Kasumi-1 (cell line): ENCODE results near the gene SMIM36.
A peak's percentile ranks its signal among the peaks of the same experiment; 100 is the strongest.
"Not testable (repeated sequence)": the region's sequence is repeated elsewhere in the genome, so short reads cannot be mapped to it uniquely, and the experiment has no call there.

Experiments used
- DNase-seq, 2 experiments: peaks; one replicate each; lab custom pipeline; 2025; lab: John Stamatoyannopoulos, UW

SMIM36 gene

DNA sequence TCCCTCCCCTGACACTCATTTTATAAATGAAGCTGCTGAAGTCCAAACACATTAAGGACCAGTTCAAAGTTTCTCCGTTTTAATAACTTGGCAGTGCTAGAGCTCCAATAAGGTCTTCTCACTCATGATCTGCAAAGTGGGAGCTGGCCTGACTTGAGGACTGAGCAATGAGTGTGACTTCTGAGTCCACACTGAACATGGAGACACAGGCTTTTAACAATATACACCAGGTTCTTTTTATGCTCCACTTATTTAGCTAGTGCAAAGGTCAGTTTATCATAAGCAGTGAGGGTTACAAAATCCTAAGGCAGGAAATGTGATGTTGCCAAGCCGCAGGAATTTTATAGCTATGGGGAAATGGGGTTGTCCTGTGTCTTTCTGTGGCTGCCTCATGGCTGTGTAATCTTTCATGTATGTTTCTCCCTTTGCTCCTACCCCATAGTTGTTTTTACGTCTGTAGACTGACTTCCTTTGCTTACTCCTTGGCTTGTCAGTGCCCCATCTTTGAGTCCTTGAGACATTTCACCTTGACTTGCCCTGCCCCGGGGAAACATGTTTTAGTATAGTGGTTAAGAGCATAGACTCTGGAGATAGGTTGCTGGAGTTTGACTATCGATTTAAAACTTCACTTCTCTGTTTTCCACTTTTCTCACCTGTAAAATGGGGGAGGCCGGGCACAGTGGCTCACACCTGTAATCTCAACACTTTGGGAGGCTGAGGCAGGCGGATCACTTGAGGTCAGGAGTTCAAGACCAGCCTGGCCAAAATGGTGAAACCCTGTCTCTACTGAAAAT is 77.4 kb downstream of the SMIM36 start:
- no peak for DNase-seq

DNA sequence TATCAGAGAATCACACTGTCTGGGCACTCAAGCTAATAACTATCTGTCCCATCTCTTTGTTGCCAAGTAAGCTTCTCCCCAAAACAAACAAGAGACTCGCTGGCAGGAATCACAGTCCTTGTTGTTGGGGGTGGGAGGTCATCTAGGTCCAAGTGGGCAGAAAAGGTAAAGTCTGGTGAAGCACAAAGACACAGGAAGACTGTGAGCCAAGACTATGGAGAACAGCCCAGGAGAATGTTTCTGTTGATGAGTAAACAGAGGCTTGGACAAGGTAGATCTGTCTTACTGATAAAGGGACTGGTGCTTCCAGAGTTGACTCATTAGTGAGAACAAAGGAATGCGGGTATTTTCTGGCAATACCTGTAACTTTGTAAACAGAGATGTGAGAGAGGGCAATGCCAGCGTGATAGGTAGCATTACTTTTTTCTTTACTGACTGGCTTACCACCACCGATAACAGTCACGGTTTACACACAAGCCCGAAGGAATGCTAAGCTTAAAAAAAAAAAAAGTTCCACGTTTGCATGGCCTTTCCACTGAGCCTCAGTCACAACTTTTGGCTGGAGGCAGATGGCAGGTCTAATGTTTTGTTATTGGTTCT is 78.1 kb downstream of the SMIM36 start:
- no peak for DNase-seq

- no peak for DNase-seq
These were observed 78.8 kb downstream of the SMIM36 start for GRCh38 chr17:55432358-55433028.

DNA sequence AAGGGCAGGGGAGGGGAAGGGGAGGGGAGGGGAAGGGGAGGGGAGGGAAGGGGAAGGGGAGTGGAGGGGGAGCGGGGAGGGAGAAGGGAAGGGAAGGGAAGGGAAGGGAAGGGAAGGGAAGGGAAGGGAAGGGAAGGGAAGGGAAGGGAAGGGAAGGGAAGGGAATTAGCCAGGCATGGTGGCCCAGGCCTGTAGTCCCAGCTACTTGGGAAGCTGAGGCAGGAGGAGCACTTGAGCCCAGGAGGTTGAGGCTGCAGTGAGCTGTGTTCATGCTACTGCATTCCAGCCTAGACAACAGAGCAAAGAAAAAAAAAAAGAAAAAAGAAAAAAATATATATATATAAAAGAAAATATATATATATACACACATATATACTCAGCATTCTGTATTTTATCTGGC is 79.3 kb downstream of the SMIM36 start:
- not testable (repeated sequence) for DNase-seq

DNA sequence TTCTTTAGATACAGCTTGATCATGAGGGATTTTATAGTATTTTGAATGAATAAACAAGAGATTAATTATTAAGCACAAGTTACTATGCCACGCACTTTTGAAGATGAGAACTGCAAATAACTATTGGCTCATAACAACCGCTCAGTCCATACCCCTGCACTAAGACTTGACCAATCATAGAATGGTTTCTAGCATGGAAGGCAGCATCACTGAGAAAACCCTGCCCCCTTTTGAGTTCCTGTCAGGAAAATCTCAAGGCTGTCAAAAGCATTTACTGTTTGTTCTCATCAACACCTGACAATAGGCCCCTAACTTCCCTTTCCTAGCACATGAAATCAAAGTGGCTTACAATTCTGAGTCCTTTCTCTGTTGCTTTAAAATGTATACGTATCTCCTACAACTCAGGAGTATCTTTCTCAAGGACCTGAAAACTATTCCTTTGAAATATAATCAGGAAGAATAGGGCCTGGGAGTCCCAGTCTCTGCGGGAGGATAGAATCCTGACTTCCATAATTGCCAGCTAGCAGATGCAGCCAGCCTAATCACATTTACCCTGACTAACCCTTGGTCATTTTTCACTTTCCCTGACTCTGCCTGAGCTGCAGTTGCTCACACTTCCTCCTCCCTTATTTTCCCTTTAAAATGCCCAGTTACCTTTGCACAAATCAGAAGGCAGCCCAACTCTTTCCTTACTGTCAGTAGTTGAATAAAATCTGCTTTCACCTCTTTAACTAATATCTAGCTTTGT is 80.5 kb downstream of the SMIM36 start:
- DNase-seq = no peak

DNA sequence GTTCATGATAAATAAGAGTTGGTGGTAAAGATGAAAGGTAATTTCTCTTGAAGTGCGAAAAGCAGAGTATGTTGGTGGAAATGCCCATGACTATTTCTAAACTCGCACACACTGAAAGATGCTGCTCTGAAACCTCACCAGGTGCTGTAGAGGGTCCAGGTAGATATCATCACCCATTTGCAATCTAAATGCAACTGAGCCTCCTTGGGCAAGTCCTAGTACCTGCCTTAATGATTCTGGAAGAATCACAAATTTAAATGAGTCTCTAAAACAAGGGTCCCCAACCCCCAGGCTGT is 83.7 kb downstream of the SMIM36 start:
- DNase-seq = no peak

DNA sequence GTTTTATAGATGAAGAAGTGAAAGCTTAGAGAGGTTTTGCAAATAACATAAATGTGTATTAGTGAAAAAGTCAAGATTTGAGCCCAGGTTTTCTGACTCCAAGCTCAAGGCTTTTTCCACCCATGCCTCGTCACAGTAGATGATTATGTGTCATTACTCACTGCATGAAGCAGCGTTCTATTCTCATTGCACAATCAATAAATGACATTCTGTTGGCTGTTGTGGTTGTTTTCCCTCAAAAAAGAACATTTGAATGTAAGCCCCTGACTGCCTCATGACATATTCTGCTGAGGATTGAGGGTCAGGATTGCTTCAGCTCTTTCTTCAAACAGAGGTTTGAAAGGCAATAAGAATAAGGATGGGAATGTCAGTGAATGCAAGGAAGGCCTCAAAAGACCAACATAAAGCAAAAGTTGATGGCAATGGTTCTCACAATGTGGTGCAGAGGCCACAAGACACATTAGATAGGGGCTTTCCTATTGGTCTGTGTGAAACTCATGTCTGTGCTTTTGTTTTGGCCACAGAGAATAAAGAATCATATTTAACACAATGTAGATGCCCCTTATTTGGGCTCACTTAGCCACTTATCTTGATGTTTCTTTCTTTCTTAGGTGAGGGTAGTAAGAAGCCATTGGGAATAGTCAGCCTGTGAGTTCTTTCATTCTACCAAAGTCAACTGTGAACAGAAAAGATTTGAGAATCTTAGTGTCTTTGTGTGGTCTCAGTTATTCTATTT is 84.2 kb downstream of the SMIM36 start:
- DNase-seq = no peak

- DNase-seq = no peak
These were observed 86.2 kb downstream of the SMIM36 start for GRCh38 chr17:55424893-55425540.

DNA sequence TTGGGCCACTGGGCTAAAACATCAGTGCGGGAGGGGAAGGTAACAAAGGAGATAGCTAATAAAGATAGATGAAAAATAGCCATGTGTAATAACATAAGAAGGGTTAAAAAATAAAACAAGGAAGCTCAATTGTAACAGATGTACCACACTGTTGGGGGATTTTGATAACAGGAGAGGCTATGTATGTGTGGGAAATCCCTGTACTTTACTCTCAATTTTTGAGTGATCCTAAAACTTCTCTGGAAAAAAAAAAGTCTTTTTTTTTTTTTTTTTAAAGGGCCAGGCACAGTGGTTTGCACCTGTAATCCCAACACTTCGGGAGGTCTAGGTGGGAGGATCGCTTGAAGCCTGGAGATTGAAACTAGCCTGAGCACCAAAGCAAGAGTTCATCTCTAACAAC is 87.7 kb downstream of the SMIM36 start:
- no peak for DNase-seq

GRCh38 chr17:55422828-55423164 is 88.5 kb downstream of the SMIM36 start:
- DNase-seq = not testable (repeated sequence)

- peak; percentile 52 to 61 for DNase-seq
These were observed 89.9 kb downstream of the SMIM36 start, which contains the start of gene MMD for GRCh38 chr17:55421179-55421934. Gene MMD, minus strand, starts transcription at chr17:55421835. Its CDS starts 140 bp downstream, at chr17:55421695.

GRCh38 chr17:55420776-55421178 is 90.5 kb downstream of the SMIM36 start:
- DNase-seq = peak; percentile 39 to 49

DNA sequence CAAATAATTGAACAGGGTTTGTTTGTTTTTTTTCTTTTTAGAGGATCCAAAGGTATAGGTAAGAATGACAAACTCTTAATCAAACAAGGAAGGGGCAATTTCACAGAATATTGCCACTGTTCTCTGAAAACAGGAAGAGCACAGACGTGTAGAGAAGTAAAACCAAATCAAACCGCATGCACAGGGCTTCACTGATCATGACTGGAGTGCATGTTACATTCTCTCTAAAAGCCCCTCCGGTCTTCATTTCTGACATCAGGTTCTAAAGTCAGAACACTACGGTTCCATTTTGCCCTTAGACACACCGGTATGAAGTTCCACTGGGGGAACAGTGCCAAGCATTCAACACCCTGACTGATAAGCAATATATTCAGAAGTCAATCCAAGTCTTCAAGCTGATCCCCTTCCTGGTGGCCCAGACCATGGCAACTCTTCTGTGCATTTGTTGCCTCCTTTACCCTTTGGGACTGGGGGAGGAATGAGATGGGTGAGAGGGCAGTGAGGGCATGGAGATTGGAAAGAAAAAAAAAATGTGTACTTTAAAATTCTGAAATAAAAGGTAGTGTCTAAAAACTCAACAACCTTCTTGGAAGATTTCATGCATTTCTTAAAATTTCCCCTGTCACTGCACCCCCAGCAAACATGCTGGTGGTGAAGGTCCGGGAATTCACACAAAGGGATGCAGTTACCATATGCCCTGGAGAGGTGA is 91.0 kb downstream of the SMIM36 start:
- peak; percentile 76 to 79 for DNase-seq

- DNase-seq = no peak
These were observed 92.6 kb downstream of the SMIM36 start for GRCh38 chr17:55418369-55419268.

GRCh38 chr17:55417411-55418268 is 93.6 kb downstream of the SMIM36 start:
- DNase-seq = no peak

- no peak for DNase-seq
These were observed 94.7 kb downstream of the SMIM36 start for GRCh38 chr17:55416470-55417052.

DNA sequence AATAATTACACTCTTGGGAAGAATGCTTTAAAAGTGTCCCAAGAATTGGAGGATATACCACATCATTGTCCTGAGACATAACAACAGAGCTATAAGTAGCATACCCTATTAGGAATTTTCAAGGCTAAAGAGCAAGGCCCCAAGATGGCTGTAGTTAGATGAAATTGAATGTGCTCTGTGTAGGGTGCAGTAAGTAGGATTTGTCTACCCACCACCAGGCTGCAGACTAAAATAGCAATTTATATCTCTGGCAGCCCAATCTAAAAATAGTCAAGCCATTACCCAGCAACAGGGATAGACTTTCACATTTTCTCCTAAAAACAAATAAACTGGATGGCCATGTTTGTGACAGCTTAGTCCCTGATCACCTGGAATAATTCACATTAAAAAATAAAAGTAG is 95.3 kb downstream of the SMIM36 start:
- no peak for DNase-seq

GRCh38 chr17:55414983-55415382 is 96.3 kb downstream of the SMIM36 start:
- no peak for DNase-seq
